Heart left ventricle (tissue), 16 donors: ENCODE results near the gene CCDC183. TPM values are rescaled to one million over a fixed set of nuclear protein-coding genes. Genes with fewer than 3 reads are reported as not detected.

ENCODE experiments used
- ATAC-seq, 4 donors: fragments of 200-7000 bp; cut with Tn5 transposase; one replicate each; pipeline ENCODE4 v1.9.1; 2020 to 2022; ENCODE audit warnings: moderate library complexity in 4 of 4, mild to moderate bottlenecking in 3 of 4, moderate number of reproducible peaks in 1 of 4
- DNase-seq, 5 donors: peaks; one replicate each; pipeline ENCODE4 v3.0.0-alpha.2; 2020
- H3K27ac ChIP-seq, 12 donors: fragments of 200-600 bp; sonication (generic) in 4 of 12; one replicate each; pipeline versions ENCODE4 v1.5.0 to v1.8.0; 2016 to 2022; ENCODE audit warnings: mild to moderate bottlenecking in 2 of 12
- H3K27me3 ChIP-seq, 9 donors: fragments of 200-600 bp; sonication (generic) in 2 of 9; one replicate each; pipeline versions ENCODE4 v1.5.1 to v1.8.0; 2016 to 2022; ENCODE audit warnings: mild to moderate bottlenecking in 3 of 9
- H3K36me3 ChIP-seq, 9 donors: fragments of 200-600 bp; sonication (generic) in 2 of 9; one replicate each; pipeline versions ENCODE4 v1.5.0 to v1.8.0; 2018 to 2022; ENCODE audit warnings: mild to moderate bottlenecking in 2 of 9
- H3K4me1 ChIP-seq, 12 donors: fragments of 200-600 bp; sonication (generic) in 4 of 12; one replicate each; pipeline versions ENCODE4 v1.5.0 to v1.8.0; 2016 to 2022; ENCODE audit warnings: mild to moderate bottlenecking in 3 of 12
- H3K4me3 ChIP-seq, 12 donors: fragments of 200-600 bp; sonication (generic) in 4 of 12; one replicate each; pipeline versions ENCODE4 v1.5.0 to v1.8.0; 2017 to 2022; ENCODE audit warnings: mild to moderate bottlenecking in 9 of 12, moderate library complexity in 4 of 12
- H3K9me3 ChIP-seq, 12 donors: fragments of 200-600 bp; sonication (generic) in 4 of 12; one replicate each; pipeline versions ENCODE4 v1.5.0 to v1.8.0; 2016 to 2022; ENCODE audit warnings: mild to moderate bottlenecking in 1 of 12
- CTCF ChIP-seq, 12 donors: fragments of 200-600 bp; sonication (generic) in 4 of 12; IDR thresholded peaks; one replicate each; pipeline versions ENCODE4 v1.5.0 to v1.8.0; 2018 to 2022; ENCODE audit warnings: antibody characterized with exemption in 12 of 12, mild to moderate bottlenecking in 5 of 12
- POLR2A ChIP-seq, 2 donors: fragments of 450-650 bp; IDR thresholded peaks; one replicate each; pipeline ENCODE4 v1.6.1; 2017; ENCODE audit warnings: antibody characterized with exemption in 2 of 2, mild to moderate bottlenecking in 2 of 2, moderate library complexity in 2 of 2
- WGBS, 4 donors: extraction: QIAGEN DNeasy Blood & Tissue Kit in 2 of 4; methylation state at CpG; one replicate each; pipeline versions ENCODE4 v1.1.5 to v1.1.7; 2013 to 2018; 5-methylcytosine and 5-hydroxymethylcytosine counted together
- intact Hi-C, 10 donors: fragments of 100-400 bp; cut with DNase I; formaldehyde crosslinking; loops; one replicate each; pipeline versions ENCODE4 v1.11.1 to v1.14.2; 2022
- polyA plus RNA-seq, 2 donors: library from polyadenylated mRNA; stranded (reverse); fragments of 200-250 nt; gene quantifications; one replicate each; pipeline ENCODE4 v1.2.3, GENCODE V29; 2013
- total RNA-seq, 9 donors: library from RNA; depleted of rRNA in 2 of 9; stranded (reverse); fragments of >200 nt in 2 of 9; fragmentation: NEBNext Ultra II Directional in 3 of 9; extraction: Animal tissue kit (Norgen Biotek cat#: 25700) in 3 of 9; gene quantifications; one replicate each; pipeline versions ENCODE4 v1.1.0 to v1.2.4, GENCODE V29; 2016 to 2023
- donor health status: ischemic (EF 13 %, LVEDD 7.1; RV severe dilation, severe dysfunction).
- donor health status: healthy with polysubstance abuse.
- donor health status: DM: no; HTN: yes; CAD: no.
- donor health status: DM: no; HTN: no; CAD: no.
- donor health status: ischemic (EF 25% LVEDD 6.9; RV normal size, moderate dysfunction).
- donor health status: ischemic (EF 25% LVEDD 5.7; RV mildly dilated, moderate dysfunction).
- donor health status: healthy.
- donor health status: DM: yes; HTN: yes; CAD: no.
- donor health status: ischemic (EF 35%, LVEDD 5.7; RV mildly dilated, moderate dysfunction).
- donor health status: nonischemic (EF 11% LVEDD 7.7; RV severe dilation, severe dysfunction).
- donor health status: DM: yes; HTN: yes; CAD: no.
- donor health status: PGD.
- donor health status: ischemic (EF 29% LVEDD 5.4; RV normal size, mild dysfunction).
- donor health status: nonischemic (EF 23%, LVEDD 6.1; RV moderate dilation, normal function).

CCDC183 gene
- total and polyA plus RNA-seq, 11 donors: 0.32 to 4.7 (median 1.4) TPM

DNA sequence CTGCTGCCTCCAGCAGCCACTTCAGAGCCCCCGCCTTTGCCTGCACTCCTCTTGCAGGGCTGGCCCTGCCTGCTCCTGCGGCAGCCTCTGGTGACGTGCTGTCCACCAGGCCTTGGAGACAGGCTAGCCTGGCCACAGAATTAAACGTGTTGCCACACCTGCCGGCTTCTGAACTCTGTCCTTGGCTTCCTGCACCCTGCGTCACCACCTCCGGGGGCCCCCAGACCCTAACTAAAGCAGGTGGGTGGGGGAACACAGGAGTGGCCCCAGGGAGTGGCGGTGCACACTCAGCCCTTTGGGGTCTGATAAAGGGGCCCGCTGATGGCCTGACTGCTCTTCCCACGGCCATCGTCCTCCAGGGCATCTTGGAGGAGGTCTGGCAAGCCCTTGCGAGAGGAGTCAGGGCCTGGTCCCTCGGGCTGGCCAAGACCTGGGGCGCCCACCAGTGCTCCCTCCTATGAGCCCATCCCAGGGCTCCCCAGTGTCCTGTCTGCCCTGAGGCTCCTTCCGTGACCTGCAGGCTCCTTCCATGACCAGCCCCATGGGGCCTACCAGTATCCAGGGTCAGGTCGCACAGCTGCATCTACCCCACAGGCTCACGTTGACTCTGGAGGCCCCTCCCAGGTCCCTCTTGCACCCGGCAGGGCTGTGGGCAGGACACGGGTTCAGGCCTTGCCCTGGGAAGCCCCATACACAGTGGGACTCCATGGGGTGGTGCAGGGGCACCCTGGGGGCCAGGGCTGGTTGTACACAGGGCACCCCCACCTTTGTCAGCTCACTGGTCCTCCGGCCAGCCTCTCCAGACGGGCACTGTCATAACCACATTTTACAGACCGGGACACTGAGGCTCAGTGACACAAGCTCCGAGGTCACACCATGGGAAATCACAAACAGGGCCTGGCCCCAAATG is 55.0 kb downstream of the CCDC183 start:
- Histone ChIP-seq H3K27me3 (peaks cover 0 to 15% (median 4%) of the 10 kb centered on the region in 9 donors), H3K36me3 (peaks cover 0 to 15% (median 9%) of the 10 kb centered on the region in 9 donors), H3K9me3 (no peaks in the 10 kb centered on the region), H3K4me1 (peaks cover 4 to 52% (median 26%) of the 10 kb centered on the region in 12 donors), H3K27ac (peak overlapping the region in 8 of 12 donors; percentile 9 to 97 (median 92)), H3K4me3 (peak overlapping the region in 6 of 12 donors; percentile 67 to 93 (median 84))
- TF ChIP-seq CTCF (IDR thresholded peaks at IDR 0.05) (no peak), POLR2A (IDR thresholded peaks at IDR 0.05) (no peak)
- ATAC-seq (no peak), DNase-seq (peak in 2 of 5 donors; percentile 28 to 55)
- intact Hi-C loops: loop anchor here in 3 of 10 donors (5.0 kb wide), 2 partner anchors 76 to 91 kb away; partner anchors contain the start of gene FBXW5 (in 2 of the 3)
- 73 to 80% (median 77%) methylated on average over 18 to 23 of the region's 23 CpGs for WGBS, 4 donors

GRCh38 chr9:136851941-136852663 is 56.0 kb downstream of the CCDC183 start, which contains the start of gene MAMDC4:
Gene MAMDC4, plus strand, starts transcription at chr9:136852346. Its CDS starts 71 bp downstream, at chr9:136852417.
- Histone ChIP-seq H3K4me1 (peaks cover 4 to 43% (median 21%) of the 10 kb centered on the region in 12 donors), H3K27ac (peak within 1 kb of the TSS in 9 of 12 donors; percentile 18 to 97 (median 46)), H3K27me3 (peaks cover 0 to 6% (median 0%) of the 10 kb centered on the region in 9 donors), H3K36me3 (peaks cover 0 to 15% (median 9%) of the 10 kb centered on the region in 9 donors), H3K9me3 (no peaks in the 10 kb centered on the region), H3K4me3 (no peak within 1 kb of the TSS)
- 42 to 63% (median 51%) methylated on average over 17 to 23 of the region's 23 CpGs for WGBS, 4 donors
- TF ChIP-seq POLR2A (IDR thresholded peaks at IDR 0.05) (no peak), CTCF (IDR thresholded peaks at IDR 0.05) (no peak)
- DNase-seq (peak in 2 of 5 donors; percentile 37 to 59), ATAC-seq (no peak)
- intact Hi-C loops: loop anchor here in 3 of 10 donors (5.0 kb wide), 2 partner anchors 75 to 90 kb away; partner anchors contain the start of gene FBXW5 (in 2 of the 3)

DNA sequence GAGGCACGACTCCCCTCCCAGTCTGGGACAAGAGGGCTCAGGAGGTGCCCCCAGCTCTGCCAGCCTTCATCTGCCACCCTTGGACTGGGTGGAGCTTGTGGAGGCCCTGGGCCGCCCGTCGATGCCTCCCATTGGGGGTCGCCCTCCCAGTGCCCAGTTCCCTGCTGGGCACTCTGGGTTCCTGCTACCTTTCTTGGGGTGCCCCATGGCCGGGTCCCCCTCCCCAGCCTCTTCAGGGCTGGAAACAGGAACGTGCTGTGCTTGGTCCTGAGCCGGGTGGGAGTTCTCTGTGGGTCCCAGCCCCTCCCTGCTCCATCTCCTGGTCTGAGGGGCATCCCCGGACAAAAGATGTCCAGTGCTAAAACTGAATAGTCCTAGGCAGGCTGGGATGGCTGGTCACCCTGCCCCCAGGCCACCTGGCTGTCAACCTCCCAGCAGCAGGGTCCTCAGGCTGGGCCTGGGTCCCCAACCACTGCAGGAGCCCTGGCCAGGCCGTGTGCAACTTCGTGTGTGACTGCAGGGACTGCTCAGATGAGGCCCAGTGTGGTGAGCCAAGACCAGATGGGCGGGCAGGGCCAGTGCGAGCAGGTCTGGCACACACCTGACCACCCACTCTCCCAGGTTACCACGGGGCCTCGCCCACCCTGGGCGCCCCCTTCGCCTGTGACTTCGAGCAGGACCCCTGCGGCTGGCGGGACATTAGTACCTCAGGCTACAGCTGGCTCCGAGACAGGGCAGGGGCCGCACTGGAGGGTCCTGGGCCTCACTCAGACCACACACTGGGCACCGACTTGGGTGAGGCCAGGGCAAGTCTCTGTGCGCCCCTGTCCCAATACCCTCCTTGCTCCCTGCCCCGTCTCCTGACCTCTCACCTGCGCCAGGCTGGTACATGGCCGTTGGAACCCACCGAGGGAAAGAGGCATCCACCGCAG is 56.8 kb downstream of the CCDC183 start:
- H3K27ac ChIP-seq: peak overlapping the region in 1 of 12 donors; percentile 95
- H3K27me3 ChIP-seq: no peaks in the 10 kb centered on the region
- DNase-seq (peak in 3 of 5 donors; percentile 22 to 59 (median 27)), ATAC-seq (no peak)
- TF ChIP-seq CTCF (IDR thresholded peaks at IDR 0.05): no peak
- TF ChIP-seq POLR2A (IDR thresholded peaks at IDR 0.05): no peak
- intact Hi-C loops: loop anchor here in 3 of 10 donors (5.0 kb wide), 2 partner anchors 74 to 89 kb away; partner anchors contain the start of gene FBXW5 (in 2 of the 3)
- peaks cover 4 to 34% (median 20%) of the 10 kb centered on the region in 12 donors for H3K4me1 ChIP-seq
- H3K4me3 ChIP-seq: no peak overlapping the region
- peaks cover 0 to 15% (median 9%) of the 10 kb centered on the region in 9 donors for H3K36me3 ChIP-seq
- 87 to 94% (median 90%) methylated on average over 23 to 29 of the region's 29 CpGs for WGBS, 4 donors
- no peaks in the 10 kb centered on the region for H3K9me3 ChIP-seq
